GM12878 (cell line): ENCODE data around the gene LTBP3. TPM values are rescaled to one million over a fixed set of nuclear protein-coding genes. Genes with fewer than 3 reads are reported as not detected.
A peak's percentile ranks its signal among the peaks of the same experiment; 100 is the strongest.

ENCODE experiments used
- ATAC-seq: fragments of 200-7000 bp; cut with Tn5 transposase; 3 replicates; pipeline ENCODE4 v1.9.1; 2020; ENCODE audit warnings: mild to moderate bottlenecking, moderate library complexity
- BruUV-seq: library from RNA; stranded (reverse); fragments of 400-500 nt; replicated peaks from 2 replicates; lab custom pipeline; 2021; lab: Mats Ljungman, UMichigan
- CTCF ChIA-PET: fragments of 300-600 bp; sonication (Branson Sonifier 250); formaldehyde crosslinking; extraction: SDS; loops from one replicate; lab custom pipeline; 2021; ENCODE audit warnings: inconsistent platforms; lab: Yijun Ruan, JAX
- POLR2A ChIA-PET: fragments of 350-600 bp; formaldehyde crosslinking; extraction: SDS; loops from one replicate; lab custom pipeline; 2021; ENCODE audit warnings: inconsistent platforms; lab: Charles Lee
- RAD21 ChIA-PET: fragments of 300-600 bp; sonication (Branson Sonifier 250); formaldehyde crosslinking; loops from one replicate; lab custom pipeline; 2023; ENCODE audit warnings: antibody characterized with exemption; ENCODE audit not compliant: unreplicated experiment; lab: Charles Lee
- SMC1A ChIA-PET: fragments of 300-600 bp; sonication (Branson Sonifier 250); formaldehyde crosslinking; loops from one replicate; lab custom pipeline; 2023; ENCODE audit not compliant: unreplicated experiment, uncharacterized antibody; lab: Charles Lee
- DNase-seq: peaks from one replicate; pipeline ENCODE4 v3.0.0-alpha.2; 2011; ENCODE audit warnings: low read depth, low spot score
- FAIRE-seq: peaks from 3 replicates; lab custom pipeline; 2011; peaks lifted over from hg19 to GRCh38; lab: Jason Lieb, UNC
- H2AFZ ChIP-seq: 2 replicates; pipeline ENCODE4 v1.6.0; 2011; ENCODE audit warnings: low read depth, low read length, control low read depth; ENCODE audit not compliant: control insufficient read depth
- H3K27ac ChIP-seq: 2 replicates; pipeline ENCODE4 v1.5.1; 2011; ENCODE audit warnings: control low read depth; ENCODE audit not compliant: control insufficient read depth, insufficient read depth
- H3K27me3 ChIP-seq, 2 experiments: replicated peaks in 1 of 2; 2 replicates each; pipeline versions ENCODE4 v1.6.0 to v1.6.1; 2011; ENCODE audit warnings: low read length in 1 of 2; ENCODE audit not compliant: control insufficient read depth in 2 of 2, insufficient read depth in 2 of 2
- H3K36me3 ChIP-seq, 2 experiments: 2 replicates each; pipeline ENCODE4 v1.5.1; 2011; ENCODE audit warnings: low read length in 1 of 2; ENCODE audit not compliant: control insufficient read depth in 2 of 2, insufficient read depth in 2 of 2
- H3K4me1 ChIP-seq: 2 replicates; pipeline ENCODE4 v1.6.1; 2011; ENCODE audit warnings: mild to moderate bottlenecking, low read length, moderate library complexity, mixed read lengths; ENCODE audit not compliant: control insufficient read depth, insufficient read depth
- H3K4me2 ChIP-seq: 2 replicates; pipeline ENCODE4 v1.6.0; 2011; ENCODE audit warnings: control low read depth; ENCODE audit not compliant: control insufficient read depth, insufficient read depth
- H3K4me3 ChIP-seq: fragments of 200-600 bp; sonication (generic); 2 replicates; pipeline ENCODE4 v1.5.1; 2016
- H3K79me2 ChIP-seq: 2 replicates; pipeline ENCODE4 v1.6.0; 2011; ENCODE audit warnings: low read length; ENCODE audit not compliant: control insufficient read depth, insufficient read depth
- H3K9ac ChIP-seq: 2 replicates; pipeline ENCODE4 v1.8.0; 2011; ENCODE audit warnings: low read length, control low read depth, mixed read lengths; ENCODE audit not compliant: control insufficient read depth, insufficient read depth
- H3K9me3 ChIP-seq: replicated peaks from 3 replicates; pipeline ENCODE4 v1.5.1; 2011; ENCODE audit warnings: mild to moderate bottlenecking, low read length; ENCODE audit not compliant: control insufficient read depth, insufficient read depth
- H4K20me1 ChIP-seq: 2 replicates; pipeline ENCODE4 v1.6.0; 2011; ENCODE audit not compliant: control insufficient read depth, insufficient read depth
- BACH1 ChIP-seq: fragments of 450-650 bp; IDR thresholded peaks from 2 replicates; pipeline ENCODE4 v1.6.1; 2017; ENCODE audit warnings: mild to moderate bottlenecking, borderline replicate concordance
- FOS ChIP-seq: IDR thresholded peaks from 3 replicates; pipeline ENCODE4 v1.6.1; 2011; ENCODE audit warnings: borderline replicate concordance; ENCODE audit not compliant: insufficient read length; ENCODE audit errors: extremely low read depth
- KLF5 ChIP-seq: fragments of 450-650 bp; IDR thresholded peaks from 2 replicates; pipeline ENCODE4 v1.6.1; 2014; ENCODE audit warnings: mild to moderate bottlenecking; ENCODE audit not compliant: partially characterized antibody
- NFXL1 ChIP-seq: fragments of 450-650 bp; IDR thresholded peaks from 2 replicates; pipeline ENCODE4 v1.6.1; 2017; ENCODE audit warnings: antibody characterized with exemption, mild to moderate bottlenecking, borderline replicate concordance
- SUZ12 ChIP-seq: fragments of 200-600 bp; sonication (generic); IDR thresholded peaks from one replicate; pipeline ENCODE4 v1.6.1; 2018; ENCODE audit warnings: antibody characterized with exemption, mild to moderate bottlenecking; ENCODE audit not compliant: unreplicated experiment
- TAF1 ChIP-seq: IDR thresholded peaks from 2 replicates; pipeline ENCODE4 v1.6.1; 2011; ENCODE audit warnings: mild to moderate bottlenecking, low read depth, low read length, borderline replicate concordance
- ZNF207 ChIP-seq: fragments of 450-650 bp; IDR thresholded peaks from 2 replicates; pipeline ENCODE4 v1.6.1; 2014; ENCODE audit warnings: antibody characterized with exemption, mild to moderate bottlenecking, borderline replicate concordance
- ZSCAN29 ChIP-seq: fragments of 450-650 bp; IDR thresholded peaks from 2 replicates; pipeline ENCODE4 v1.6.1; 2017; ENCODE audit warnings: mild to moderate bottlenecking, moderate library complexity
- WGBS: methylation state at CpG from one replicate; pipeline ENCODE4 v1.1.6; 2016; ENCODE audit warnings: low lambda C conversion rate; ENCODE audit not compliant: insufficient replicate concordance, insufficient coverage; ENCODE audit errors: missing lambda C conversion rate; 5-methylcytosine and 5-hydroxymethylcytosine counted together
- in situ Hi-C: fragments of 300-500 bp; cut with MboI; formaldehyde crosslinking; loops from 9 replicates; pipeline ENCODE4 v1.14.3; 2018; ENCODE audit warnings: mixed read lengths
- intact Hi-C: fragments of 100-400 bp; cut with micrococcal nuclease; formaldehyde crosslinking; loops from one replicate; pipeline ENCODE4 v1.14.2; 2022; ENCODE audit not compliant: unreplicated experiment
- polyA plus RNA-seq, 11 experiments: library from polyadenylated mRNA; depleted of rRNA in 4 of 11; unstranded in 6 of 11; stranded (reverse) in 5 of 11; fragments of >200 nt; fragmentation: Nextera tagmentation in 4 of 11; fragmentation: Illumina TruSeq in 1 of 11; extraction: Ambion mirVana in 4 of 11; extraction: Trizol in 1 of 11; gene quantifications; 1 replicate in 1 of 11; 2 replicates in 10 of 11; pipeline versions ENCODE4 v1.2.1 to v1.2.3, GENCODE V29; 2011 to 2016; ENCODE audit warnings: inconsistent platforms in 2 of 11, missing spikeins in 2 of 11, low read depth in 1 of 11
- total RNA-seq, 4 experiments: library from RNA; depleted of rRNA in 3 of 4; stranded (reverse); fragments of >200 nt in 3 of 4; fragmentation: Illumina TruSeq in 1 of 4; extraction: Trizol in 1 of 4; gene quantifications; 2 replicates each; pipeline versions ENCODE4 v1.2.1 to v1.2.3, GENCODE V29; 2013 to 2021
- TF ChIP-seq, protein P1 (sequence below): fragments of 150-350 bp; IDR thresholded peaks from 2 replicates; pipeline ENCODE4 v1.6.1; 2016; ENCODE audit warnings: low read depth, low read length
- TF ChIP-seq, protein P2 (sequence below): fragments of 450-650 bp; IDR thresholded peaks from 2 replicates; pipeline ENCODE4 v1.6.1; 2017; ENCODE audit warnings: low read depth, mild to moderate bottlenecking, moderate library complexity
- TF ChIP-seq, protein P3 (sequence below): fragments of 450-650 bp; IDR thresholded peaks from 2 replicates; pipeline ENCODE4 v1.6.1; 2014; ENCODE audit warnings: mild to moderate bottlenecking

Gene LTBP3
- total and polyA plus RNA-seq, 10 of the 15 experiments (the other 5 are each of a cell fraction or from before 2014, with no cell fraction given) = 2.2 to 12.2 (median 6.2) TPM; not detected in 2

DNA sequence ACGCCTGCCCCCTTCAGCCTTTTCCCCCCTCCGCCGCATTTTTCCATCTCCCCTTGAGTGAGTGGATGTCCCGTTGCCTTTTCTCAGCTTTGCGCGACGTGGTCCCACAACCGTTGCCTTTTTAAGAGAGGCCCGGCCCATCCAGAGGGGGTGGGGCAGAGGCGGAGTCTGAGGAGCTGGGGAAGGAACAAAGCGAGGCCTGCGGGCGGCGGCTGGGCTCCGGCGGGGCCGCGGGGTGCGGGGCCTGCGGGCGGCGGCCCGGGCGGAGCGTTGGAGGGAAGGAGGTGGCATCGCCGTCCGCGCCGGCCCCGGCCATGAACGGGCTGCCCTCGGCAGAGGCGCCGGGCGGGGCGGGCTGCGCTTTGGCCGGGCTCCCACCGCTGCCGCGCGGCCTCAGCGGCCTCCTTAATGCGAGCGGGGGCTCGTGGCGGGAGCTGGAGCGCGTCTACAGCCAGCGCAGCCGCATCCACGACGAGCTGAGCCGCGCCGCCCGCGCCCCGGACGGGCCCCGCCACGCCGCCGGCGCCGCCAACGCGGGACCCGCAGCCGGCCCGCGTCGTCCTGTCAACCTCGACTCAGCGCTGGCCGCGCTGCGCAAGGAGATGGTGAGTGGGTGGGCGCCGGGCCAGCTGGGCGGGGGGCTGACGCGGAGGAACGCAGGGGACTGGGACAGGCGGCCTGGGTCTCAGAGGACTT is 14.3 kb upstream of the LTBP3 start, which contains the start of gene FAM89B:
Gene FAM89B (plus strand): TSS at position 183 of the 696 bp plus-strand sequence. CDS start 132 bp downstream, at position 315.
- no peak for FAIRE-seq
- TF ChIP-seq NFXL1 (no peak), BACH1 (peak; percentile 84; the same call in 1 of the 2 replicates), KLF5 (no peak), ZNF207 (no peak), ZSCAN29 (0 out of 2 replicates have a peak, but pooled peaks have one; percentile 28), TAF1 (peak; percentile 23; the same call in 1 of the 2 replicates), SUZ12 (no peak), FOS (no peak)
- TF ChIP-seq, protein P1, sequence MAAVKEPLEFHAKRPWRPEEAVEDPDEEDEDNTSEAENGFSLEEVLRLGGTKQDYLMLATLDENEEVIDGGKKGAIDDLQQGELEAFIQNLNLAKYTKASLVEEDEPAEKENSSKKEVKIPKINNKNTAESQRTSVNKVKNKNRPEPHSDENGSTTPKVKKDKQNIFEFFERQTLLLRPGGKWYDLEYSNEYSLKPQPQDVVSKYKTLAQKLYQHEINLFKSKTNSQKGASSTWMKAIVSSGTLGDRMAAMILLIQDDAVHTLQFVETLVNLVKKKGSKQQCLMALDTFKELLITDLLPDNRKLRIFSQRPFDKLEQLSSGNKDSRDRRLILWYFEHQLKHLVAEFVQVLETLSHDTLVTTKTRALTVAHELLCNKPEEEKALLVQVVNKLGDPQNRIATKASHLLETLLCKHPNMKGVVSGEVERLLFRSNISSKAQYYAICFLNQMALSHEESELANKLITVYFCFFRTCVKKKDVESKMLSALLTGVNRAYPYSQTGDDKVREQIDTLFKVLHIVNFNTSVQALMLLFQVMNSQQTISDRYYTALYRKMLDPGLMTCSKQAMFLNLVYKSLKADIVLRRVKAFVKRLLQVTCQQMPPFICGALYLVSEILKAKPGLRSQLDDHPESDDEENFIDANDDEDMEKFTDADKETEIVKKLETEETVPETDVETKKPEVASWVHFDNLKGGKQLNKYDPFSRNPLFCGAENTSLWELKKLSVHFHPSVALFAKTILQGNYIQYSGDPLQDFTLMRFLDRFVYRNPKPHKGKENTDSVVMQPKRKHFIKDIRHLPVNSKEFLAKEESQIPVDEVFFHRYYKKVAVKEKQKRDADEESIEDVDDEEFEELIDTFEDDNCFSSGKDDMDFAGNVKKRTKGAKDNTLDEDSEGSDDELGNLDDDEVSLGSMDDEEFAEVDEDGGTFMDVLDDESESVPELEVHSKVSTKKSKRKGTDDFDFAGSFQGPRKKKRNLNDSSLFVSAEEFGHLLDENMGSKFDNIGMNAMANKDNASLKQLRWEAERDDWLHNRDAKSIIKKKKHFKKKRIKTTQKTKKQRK = no peak
- TF ChIP-seq, protein P2, sequence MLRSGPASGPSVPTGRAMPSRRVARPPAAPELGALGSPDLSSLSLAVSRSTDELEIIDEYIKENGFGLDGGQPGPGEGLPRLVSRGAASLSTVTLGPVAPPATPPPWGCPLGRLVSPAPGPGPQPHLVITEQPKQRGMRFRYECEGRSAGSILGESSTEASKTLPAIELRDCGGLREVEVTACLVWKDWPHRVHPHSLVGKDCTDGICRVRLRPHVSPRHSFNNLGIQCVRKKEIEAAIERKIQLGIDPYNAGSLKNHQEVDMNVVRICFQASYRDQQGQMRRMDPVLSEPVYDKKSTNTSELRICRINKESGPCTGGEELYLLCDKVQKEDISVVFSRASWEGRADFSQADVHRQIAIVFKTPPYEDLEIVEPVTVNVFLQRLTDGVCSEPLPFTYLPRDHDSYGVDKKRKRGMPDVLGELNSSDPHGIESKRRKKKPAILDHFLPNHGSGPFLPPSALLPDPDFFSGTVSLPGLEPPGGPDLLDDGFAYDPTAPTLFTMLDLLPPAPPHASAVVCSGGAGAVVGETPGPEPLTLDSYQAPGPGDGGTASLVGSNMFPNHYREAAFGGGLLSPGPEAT = peak; percentile 67; the same call in 1 of the 2 replicates
- TF ChIP-seq, protein P3, sequence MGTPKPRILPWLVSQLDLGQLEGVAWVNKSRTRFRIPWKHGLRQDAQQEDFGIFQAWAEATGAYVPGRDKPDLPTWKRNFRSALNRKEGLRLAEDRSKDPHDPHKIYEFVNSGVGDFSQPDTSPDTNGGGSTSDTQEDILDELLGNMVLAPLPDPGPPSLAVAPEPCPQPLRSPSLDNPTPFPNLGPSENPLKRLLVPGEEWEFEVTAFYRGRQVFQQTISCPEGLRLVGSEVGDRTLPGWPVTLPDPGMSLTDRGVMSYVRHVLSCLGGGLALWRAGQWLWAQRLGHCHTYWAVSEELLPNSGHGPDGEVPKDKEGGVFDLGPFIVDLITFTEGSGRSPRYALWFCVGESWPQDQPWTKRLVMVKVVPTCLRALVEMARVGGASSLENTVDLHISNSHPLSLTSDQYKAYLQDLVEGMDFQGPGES = no peak

More for the DNA sequence above, 14.3 kb upstream of the LTBP3 start, which contains the start of gene FAM89B:
- peak within 1 kb of the TSS; percentile 35 for H3K27ac ChIP-seq
- RAD21 ChIA-PET = interaction anchor here (0.5 to 6.1 kb wide), 16 partner anchors 16 to 748 kb away, joined by 3 to 58 read pairs (median 6); partner anchors contain the start of genes MAP3K11 and PCNX3
- H4K20me1 ChIP-seq = no peaks in the 10 kb centered on the region
- H3K27me3 ChIP-seq = no peaks in the 10 kb centered on the region
- peaks cover 72% of the 10 kb centered on the region for H3K79me2 ChIP-seq
- intact Hi-C loops = loop anchor here (5.0 kb wide), 1 partner anchor 155 kb away; no protein-coding TSS in a partner anchor
- CTCF ChIA-PET = interaction anchor here (0.6 to 5.5 kb wide), 13 partner anchors 11 to 288 kb away, joined by 3 to 89 read pairs (median 5); partner anchors contain the start of genes MUS81, PCNX3 and SIPA1
- SMC1A ChIA-PET = interaction anchor here (0.6 to 4.8 kb wide), 12 partner anchors 14 to 217 kb away, joined by 3 to 48 read pairs (median 4); partner anchors contain the start of genes KCNK7 and PCNX3
- peak within 1 kb of the TSS; percentile 79 for H3K4me3 ChIP-seq
- H3K4me1 ChIP-seq = peaks cover 28% of the 10 kb centered on the region
- 2% methylated on average over 48 of the region's 86 CpGs for WGBS
- H3K9me3 ChIP-seq = no peaks in the 10 kb centered on the region
- H3K4me2 ChIP-seq = peak within 1 kb of the TSS; percentile 94
- BruUV-seq = no TSS peak
- no peaks in the 10 kb centered on the region; a peak in 1 of 4 replicates for H3K36me3 ChIP-seq
- H2AFZ ChIP-seq = no peak within 1 kb of the TSS
- H3K9ac ChIP-seq = peak within 1 kb of the TSS; percentile 56
- DNase-seq = no peak
- in situ Hi-C loops = no loop called here
- peak; percentile 11 for ATAC-seq
- POLR2A ChIA-PET = interaction anchor here (0.8 to 4.7 kb wide), 8 partner anchors 16 to 85 kb away, joined by 3 to 66 read pairs (median 9); partner anchors contain the start of gene PCNX3
